Left forelimb (tissue), 1 donor: Measurements from ENCODE around the gene FOXJ3.

Experiments
- DNase-seq: peaks from one replicate; pipeline ENCODE4 v3.0.0-alpha.2; 2018; ENCODE audit warnings: low spot score

FOXJ3 gene

DNA sequence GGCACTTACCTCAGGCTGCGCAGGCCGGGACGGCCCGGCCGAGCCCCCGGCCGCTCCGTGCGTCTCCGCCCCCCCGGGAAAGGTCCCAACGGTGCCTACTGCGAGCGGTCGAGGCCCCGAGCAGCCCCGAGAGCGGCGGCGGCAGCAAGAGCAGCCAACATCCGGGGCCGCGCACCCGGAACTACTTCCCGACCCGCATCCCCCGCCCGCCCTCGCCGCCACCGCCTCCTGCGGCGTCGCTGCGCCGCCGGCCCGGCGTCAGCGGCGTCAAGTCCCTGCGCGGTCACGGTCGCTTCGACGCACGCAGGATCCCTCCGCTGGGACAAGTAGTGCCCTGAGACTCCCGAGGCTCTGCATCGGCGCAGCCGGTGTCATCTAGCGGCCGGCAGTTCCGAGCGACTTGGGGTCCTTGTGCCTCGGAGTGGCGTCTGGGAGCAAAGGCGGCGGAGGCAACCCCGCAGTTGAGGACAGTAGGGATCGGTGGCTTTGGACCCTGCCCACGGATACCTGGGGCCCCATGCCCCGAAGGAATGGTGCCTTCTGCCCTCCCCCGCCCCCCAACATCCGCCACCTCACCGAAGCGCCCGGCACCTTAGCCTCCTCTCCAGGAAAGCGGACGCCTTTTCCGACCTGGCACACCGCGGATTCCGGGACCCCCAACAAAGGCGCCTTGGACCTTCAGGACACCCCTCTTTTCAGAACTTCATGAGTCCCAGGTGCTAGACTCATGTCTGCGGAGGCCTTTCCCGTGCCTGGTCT, at the start of gene FOXJ3:
Gene FOXJ3 (minus strand): TSS at position 186 of the 759 bp plus-strand sequence. CDS start 24,142 bp downstream, outside the sequence.
- DNase-seq, result peak; percentile 95

GRCh38 chr1:42381280-42381673, 46.2 kb upstream of the FOXJ3 start:
- no peak for DNase-seq

- peak; percentile 66 for DNase-seq
Measured at GRCh38 chr1:42380586-42381279, 45.7 kb upstream of the FOXJ3 start, which contains the start of gene RIMKLA. RIMKLA (plus strand) TSS chr1:42380792; CDS start chr1:42380935, 143 bp downstream.

GRCh38 chr1:42379794-42380585, 45.0 kb upstream of the FOXJ3 start:
- peak; percentile 66 for DNase-seq

- DNase-seq, result no peak
Measured at GRCh38 chr1:42372796-42373195, 37.8 kb upstream of the FOXJ3 start.

GRCh38 chr1:42370876-42371549, 36.0 kb upstream of the FOXJ3 start:
- no peak for DNase-seq

GRCh38 chr1:42369471-42369870, 34.4 kb upstream of the FOXJ3 start:
- no peak for DNase-seq

GRCh38 chr1:42368096-42368795, 33.2 kb upstream of the FOXJ3 start:
- no peak for DNase-seq

DNA sequence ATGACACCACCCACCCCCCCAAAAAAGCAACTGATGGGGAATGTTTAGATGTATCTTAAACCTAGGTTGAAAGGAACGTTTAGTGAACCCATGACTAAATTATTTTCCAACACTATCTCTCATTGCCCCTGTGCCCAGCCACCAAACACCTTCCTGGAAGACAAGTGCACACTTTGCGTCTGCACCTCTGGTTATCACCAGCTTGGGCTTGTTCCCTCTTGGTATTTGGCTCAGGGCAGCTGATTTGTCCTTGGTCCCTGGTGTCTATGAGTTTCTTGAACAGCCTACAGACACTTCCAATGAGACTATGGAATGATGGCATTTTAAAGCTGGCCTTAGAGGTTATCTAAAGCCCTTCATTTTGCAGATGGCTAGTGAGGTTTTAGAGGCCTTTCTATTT, 30.1 kb upstream of the FOXJ3 start:
- no peak for DNase-seq

DNA sequence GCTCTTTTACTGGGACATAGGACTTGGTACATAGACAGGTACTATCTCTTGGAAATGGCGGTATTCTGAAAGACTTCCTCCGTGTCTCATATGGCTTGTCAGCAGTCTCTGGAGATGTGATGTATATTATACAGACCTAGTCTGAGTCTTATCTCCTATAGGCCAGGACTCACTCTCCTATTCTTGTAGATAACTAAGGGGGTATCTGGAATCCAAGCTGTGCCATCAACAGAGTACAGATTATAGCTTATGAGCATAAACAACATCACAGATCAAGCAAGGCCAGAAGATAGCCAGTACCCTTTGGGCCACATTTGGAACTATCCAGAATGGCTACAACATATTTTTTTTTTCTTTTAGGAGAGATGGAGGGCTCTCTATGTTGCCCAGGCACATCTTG, 29.5 kb upstream of the FOXJ3 start:
- no peak for DNase-seq

- no peak for DNase-seq
Measured at GRCh38 chr1:42364089-42364488, 29.1 kb upstream of the FOXJ3 start.

DNA sequence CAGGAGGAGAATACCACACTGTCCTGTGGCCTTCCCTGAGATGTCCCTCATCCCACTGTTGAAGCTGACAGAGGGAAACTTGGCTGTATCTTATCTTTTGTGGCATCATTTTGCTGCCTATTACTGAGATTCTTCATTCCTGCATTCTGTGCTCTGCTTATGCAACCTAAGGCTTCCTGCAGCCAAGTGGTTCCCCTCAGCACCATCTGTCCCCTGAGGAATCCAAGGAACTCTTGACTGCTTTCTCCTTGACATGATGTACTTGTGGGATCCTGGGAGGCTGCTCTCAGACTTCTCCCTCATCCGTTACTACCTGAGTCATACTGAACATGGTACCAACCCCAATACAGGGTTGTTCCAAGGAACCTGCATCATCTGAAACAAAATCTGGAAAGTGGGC, 24.4 kb upstream of the FOXJ3 start:
- no peak for DNase-seq

DNA sequence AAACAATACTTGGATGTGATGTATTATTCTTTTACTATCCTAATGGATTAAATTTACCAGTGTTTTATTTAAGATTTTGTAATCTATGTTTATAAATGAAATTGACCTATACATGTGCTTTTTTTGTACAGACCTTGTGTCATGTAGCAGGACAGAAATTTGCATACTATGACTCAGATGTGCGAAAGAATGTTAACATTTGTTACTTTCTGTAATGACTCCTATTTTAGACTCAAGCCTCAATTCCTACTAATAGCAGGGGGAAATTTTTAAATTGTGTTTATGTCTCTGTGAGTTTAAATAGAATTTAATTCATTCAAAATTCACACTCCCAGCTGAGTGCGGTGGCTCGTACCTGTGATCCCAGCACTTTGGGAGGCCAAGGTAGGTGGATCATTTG, 23.8 kb upstream of the FOXJ3 start:
- no peak for DNase-seq

GRCh38 chr1:42350086-42350485, 15.1 kb upstream of the FOXJ3 start:
- DNase-seq, result no peak

DNA sequence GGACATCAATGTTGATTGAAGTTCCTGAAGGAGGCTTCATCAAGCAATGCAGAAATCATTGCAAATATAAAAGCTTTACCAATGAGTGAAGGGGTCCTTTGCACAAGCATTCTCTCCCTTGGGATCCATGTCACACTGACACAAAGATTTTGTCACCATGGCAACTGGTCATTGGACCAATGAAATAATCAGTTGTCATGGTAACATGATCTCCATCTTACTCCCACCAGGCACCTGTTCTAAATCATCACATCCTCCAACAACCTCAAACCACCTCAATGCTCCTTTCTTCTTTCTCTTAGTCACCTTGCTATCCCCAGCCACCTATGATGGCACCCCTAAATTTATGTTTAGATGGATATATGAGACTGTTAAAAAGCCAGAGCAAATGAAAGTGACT, 13.5 kb upstream of the FOXJ3 start:
- no peak for DNase-seq

DNA sequence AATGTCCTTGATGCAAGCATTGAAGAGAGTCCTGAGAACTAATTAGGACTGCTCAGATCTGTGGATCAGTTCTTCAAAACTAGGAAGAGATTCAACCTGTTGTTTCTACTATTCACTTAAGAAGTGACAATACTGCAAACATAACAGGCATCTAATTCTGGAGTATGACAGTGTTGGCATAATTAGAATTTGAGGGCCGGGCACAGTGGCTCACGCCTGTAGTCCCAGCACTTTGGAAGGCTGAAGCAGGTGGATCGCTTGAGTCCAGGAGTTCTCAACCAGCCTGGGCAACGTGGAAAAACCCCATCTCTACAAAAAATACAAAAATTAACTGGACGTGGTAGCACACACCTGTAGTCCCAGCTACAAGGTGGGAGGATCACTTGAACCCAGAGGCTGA, 8.0 kb upstream of the FOXJ3 start:
- DNase-seq, result no peak

GRCh38 chr1:42340901-42341300, 5.9 kb upstream of the FOXJ3 start:
- DNase-seq, result no peak

- no peak for DNase-seq
Measured at GRCh38 chr1:42340093-42340492, 5.1 kb upstream of the FOXJ3 start.

DNA sequence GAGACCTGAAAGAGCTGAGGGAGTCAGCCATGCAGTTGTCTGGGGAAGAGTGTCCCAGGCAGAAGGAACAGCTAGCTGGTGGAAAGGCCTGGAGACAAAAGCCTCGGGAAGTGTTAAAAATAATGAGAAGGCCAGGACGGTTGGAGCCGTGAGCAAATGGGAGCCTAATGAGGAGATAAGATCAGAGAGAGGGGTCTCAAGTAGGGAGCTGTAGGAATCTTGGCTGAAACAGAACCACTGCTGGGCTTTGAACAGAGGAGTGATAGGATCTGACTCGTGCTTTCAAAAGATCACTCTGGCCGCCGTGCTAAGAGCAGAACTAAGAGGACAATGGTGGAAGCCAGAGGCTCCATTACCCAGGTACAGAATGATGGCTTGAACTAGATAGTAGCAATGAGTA, 1.9 kb upstream of the FOXJ3 start:
- no peak for DNase-seq

DNA sequence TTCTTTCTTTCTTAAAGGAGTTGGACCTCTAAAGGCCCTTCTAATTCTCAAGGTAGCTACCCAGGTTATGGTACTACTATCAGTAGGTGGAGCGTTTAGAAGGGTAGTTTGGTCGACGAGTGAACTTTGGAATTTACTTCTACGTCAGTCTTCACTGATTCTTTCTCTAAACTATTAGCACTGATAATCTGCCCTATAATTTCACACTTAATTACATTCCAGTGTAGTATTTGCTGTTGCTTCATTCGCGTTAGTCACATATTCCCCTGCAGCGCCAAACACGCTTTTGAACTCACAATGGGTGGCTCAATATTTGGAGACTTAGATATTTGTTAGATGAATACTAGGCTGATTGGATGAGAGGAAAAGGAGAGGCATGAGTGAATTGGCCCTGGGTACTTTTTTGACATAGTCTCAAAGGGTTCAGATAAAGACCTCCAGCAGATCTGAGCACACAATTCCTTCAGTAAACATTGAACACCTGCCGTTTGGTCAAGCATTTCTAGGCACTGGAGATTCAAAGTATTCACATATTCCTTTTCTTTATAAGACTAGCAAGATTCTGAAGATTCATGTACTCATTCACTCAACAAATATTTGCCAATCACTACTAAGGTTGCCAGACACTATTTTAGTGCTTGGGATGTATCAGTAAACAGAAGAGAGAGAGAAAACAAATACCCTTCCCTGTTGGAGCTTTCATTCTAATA, 929 bp upstream of the FOXJ3 start:
- no peak for DNase-seq
